LNCaP clone FGC (cell line): ENCODE data around the gene CFAP210.
A peak's percentile ranks its signal among the peaks of the same experiment; 100 is the strongest.

Experiments
- DNase-seq: peaks from one replicate; pipeline ENCODE4 v3.0.0-alpha.2; 2011; ENCODE audit warnings: low read depth
- H3K4me3 ChIP-seq: 2 replicates; pipeline ENCODE4 v1.5.1; 2011; ENCODE audit warnings: mild to moderate bottlenecking, low read depth, low read length, control low read depth
- TF ChIP-seq, protein P1 (sequence below): IDR thresholded peaks from 2 replicates; pipeline ENCODE4 v1.5.1; 2012; ENCODE audit warnings: mild to moderate bottlenecking; ENCODE audit not compliant: control insufficient read depth, insufficient read depth; ENCODE audit errors: extremely low read depth

CFAP210 gene

DNA sequence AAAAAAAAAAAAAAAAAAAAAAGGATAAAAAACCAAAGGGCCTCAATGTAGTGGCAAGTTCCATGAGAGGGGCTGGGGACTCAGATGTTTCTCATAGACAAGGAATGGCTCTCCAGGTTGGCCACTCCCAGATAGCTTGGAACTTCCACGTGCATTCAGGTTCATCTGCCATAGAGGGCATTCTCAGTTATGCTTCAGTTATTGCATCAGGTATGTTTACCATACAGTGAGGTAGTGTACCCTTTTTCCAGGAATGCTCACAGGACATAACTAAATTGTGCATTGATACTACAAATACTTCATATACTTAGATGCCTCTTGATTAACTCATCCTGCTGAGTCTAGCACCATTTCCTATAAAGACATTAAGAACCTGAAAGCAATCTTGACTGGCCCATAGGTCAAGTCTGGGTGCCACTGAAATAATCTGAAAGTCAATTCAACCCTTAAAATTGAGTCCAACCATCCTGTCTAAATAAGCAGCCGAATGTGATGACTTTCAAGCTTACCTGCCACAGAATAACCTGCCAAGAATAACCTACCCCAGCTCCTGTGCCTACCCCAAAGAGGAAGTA, 24.8 kb upstream of the CFAP210 start:
- H3K4me3 ChIP-seq: no peak overlapping the region
- no peak for DNase-seq
- TF ChIP-seq, protein P1, sequence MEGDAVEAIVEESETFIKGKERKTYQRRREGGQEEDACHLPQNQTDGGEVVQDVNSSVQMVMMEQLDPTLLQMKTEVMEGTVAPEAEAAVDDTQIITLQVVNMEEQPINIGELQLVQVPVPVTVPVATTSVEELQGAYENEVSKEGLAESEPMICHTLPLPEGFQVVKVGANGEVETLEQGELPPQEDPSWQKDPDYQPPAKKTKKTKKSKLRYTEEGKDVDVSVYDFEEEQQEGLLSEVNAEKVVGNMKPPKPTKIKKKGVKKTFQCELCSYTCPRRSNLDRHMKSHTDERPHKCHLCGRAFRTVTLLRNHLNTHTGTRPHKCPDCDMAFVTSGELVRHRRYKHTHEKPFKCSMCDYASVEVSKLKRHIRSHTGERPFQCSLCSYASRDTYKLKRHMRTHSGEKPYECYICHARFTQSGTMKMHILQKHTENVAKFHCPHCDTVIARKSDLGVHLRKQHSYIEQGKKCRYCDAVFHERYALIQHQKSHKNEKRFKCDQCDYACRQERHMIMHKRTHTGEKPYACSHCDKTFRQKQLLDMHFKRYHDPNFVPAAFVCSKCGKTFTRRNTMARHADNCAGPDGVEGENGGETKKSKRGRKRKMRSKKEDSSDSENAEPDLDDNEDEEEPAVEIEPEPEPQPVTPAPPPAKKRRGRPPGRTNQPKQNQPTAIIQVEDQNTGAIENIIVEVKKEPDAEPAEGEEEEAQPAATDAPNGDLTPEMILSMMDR: no peak

DNA sequence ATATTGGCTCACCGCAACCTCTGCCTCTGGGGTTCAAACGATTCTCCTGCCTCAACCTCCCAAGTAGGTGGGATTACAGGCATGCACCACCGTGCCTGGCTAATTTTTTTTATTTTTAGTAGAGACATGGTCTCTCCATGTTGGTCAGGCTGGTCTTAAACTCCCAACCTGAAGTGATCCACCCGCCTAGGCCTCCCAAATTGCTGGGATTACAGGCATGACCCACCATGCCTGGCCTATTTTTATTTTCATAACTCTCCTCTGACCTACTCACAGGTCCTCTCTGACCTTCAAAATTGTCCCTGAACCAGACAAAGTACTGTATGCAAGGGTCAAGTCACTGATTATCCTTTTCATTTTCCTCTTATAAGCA, 23.5 kb upstream of the CFAP210 start:
- H3K4me3 ChIP-seq: no peak overlapping the region
- no peak for DNase-seq
- TF ChIP-seq, protein P1: no peak

DNA sequence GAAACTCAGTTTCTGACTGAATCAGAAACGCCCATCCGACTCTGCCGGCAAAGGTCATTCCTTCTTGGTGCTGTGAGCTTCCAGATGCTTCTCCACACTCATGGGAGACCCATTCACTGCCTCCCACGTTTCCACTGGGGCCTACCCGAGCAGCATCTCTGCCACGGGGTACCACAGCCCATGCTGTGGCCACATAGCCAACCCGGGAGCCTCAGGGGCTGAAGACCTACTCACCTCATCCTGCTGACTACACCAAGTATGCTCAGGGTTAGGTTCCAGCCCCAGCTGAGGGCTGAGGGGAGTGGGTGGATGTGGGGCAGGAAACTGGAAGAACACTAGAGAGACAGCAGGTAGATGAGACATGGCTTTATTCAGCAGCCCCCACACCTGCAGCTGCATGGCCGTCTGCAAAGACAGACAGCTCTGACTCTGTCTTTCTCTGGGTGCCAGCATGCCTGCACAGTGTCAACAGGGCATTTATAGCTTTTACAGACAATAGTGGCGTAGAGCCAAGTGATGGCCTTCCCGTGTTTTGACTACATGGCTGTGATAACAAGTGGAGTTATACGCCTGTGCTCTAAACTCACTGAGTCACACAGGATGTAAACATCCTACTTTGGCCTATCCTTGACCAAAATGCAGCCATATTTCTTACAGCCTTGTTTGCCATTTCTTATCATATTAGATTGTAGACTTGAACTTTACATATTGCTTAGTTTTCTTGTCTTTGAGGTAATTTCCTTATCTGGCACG, 22.9 kb upstream of the CFAP210 start:
- peak; percentile 73 for DNase-seq
- TF ChIP-seq, protein P1: no peak
- no peak overlapping the region for H3K4me3 ChIP-seq

DNA sequence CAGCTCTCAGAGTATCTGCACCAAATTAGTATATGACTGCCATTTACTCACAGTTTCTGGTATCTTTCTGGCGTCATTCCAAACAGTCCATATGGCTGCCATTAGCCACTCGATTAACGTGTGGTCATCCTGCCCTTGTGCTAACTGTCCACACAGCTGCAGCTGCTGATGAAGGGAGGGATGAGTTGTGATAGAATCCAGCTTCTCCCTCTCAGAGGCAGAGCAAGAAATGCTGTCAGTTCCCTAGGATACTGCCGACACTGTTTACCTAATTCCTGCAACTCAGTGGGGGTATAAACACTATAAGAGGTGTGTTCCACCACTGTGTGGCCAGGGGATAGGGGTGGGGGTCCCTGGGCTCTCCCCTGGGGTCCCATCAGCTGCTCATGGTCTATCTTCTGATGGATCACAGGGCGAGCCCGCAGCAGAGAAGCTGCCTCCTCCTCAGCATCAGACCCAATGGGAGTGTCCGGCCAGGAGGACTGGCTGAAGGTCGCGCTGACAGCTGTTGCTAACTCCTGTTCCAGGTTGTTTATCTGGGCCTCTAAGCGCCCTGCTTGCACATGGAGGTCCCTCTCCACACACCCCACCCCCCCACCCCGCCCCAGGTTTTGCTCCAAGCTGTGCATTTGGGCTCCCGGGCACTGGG, 22.2 kb upstream of the CFAP210 start:
- TF ChIP-seq, protein P1: no peak
- DNase-seq: peak; percentile 43
- peak overlapping the region; percentile 48 for H3K4me3 ChIP-seq

DNA sequence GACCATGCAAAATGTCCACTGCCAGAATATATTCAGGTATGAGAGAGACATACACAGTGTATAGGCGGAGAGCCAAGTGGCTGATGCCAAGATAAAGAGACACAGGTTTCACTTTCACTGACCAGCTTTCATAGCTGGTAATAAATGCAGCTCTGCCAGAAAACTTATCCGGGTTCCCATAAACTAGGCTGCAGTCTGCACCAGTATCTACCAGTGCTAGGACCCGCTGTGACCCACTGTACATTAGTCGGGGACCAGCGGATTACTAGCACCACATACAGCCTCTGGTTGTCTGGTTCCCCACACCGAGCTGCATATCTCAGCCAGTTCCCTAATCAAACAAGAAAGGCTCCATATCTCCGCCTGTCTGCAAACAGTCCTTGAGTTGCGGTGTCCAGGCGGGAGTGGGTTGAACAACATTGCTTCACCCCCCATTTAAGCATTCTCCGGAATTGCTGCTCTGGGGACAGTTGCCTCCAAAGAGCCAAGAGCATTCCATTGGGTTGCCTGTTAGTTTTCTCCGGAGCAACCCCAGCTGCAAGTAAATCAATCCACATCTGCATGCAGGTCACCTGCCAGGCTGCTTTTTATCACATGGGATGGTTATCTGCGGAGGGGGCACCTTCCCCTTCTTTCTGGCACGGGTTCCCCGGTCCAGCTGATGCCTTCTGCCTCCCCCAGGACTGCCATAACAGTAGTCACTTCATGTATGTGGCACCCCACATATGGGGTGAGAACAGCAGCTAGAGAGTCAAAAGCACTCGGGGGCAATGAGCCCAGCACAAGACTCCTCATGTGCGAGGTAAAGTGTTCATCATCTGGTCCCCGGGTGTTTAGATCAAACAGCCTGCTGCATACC, 21.4 kb upstream of the CFAP210 start:
- peak overlapping the region; percentile 48 for H3K4me3 ChIP-seq

DNA sequence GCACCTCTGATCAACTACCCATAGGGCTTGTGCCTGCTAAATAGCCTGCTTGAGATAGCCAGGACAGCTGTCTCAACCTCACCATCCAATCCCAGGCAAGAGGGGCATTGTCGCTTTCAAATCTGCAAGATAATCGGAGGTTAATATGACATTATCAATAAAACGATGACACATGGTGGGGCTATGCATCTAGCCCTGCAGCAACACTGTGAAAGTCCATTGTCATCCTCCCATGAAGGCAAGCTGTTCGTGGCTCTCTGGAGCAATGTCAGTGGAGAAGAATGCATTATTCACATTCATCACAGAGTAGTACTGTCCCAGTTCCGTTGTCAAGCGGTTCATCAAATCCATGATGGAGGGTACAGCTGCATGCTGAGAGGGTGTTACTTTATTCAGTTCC, 20.5 kb upstream of the CFAP210 start:
- no peak for DNase-seq
- peak overlapping the region; percentile 48 for H3K4me3 ChIP-seq
- TF ChIP-seq, protein P1: no peak

More for the DNA sequence above, 21.4 kb upstream of the CFAP210 start:
- DNase-seq: peak; percentile 91
- TF ChIP-seq, protein P1: no peak
